Neural progenitor cell (in vitro differentiated cells): ENCODE measurements around the gene MTMR12.

Experiments
- CTCF ChIP-seq: fragments of 200-600 bp; sonication (generic); IDR thresholded peaks from 2 replicates; pipeline ENCODE4 v1.5.1; 2017; ENCODE audit warnings: antibody characterized with exemption, mild to moderate bottlenecking
- EZH2 ChIP-seq: fragments of 200-600 bp; sonication (generic); IDR thresholded peaks from 2 replicates; pipeline ENCODE4 v1.6.1; 2017; ENCODE audit warnings: antibody characterized with exemption, mild to moderate bottlenecking, moderate library complexity

GRCh38 chr5:32326216-32326772 is 13.6 kb upstream of the MTMR12 start:
- TF ChIP-seq CTCF (no peak), EZH2 (no peak)
